IPS-18c (cell line): ENCODE measurements around the gene MCC.
A peak's percentile ranks its signal among the peaks of the same experiment; 100 is the strongest.

Source experiments
- H3K4me3 ChIP-seq: 2 replicates; pipeline ENCODE4 v1.7.0; 2013; ENCODE audit warnings: low read depth, mild to moderate bottlenecking, low read length, moderate library complexity; ENCODE audit not compliant: insufficient read depth
- H3K9me3 ChIP-seq: one replicate; pipeline ENCODE4 v1.6.1; 2013; ENCODE audit warnings: mild to moderate bottlenecking, low read length, moderate library complexity; ENCODE audit not compliant: control insufficient read depth, insufficient read depth

MCC gene

DNA sequence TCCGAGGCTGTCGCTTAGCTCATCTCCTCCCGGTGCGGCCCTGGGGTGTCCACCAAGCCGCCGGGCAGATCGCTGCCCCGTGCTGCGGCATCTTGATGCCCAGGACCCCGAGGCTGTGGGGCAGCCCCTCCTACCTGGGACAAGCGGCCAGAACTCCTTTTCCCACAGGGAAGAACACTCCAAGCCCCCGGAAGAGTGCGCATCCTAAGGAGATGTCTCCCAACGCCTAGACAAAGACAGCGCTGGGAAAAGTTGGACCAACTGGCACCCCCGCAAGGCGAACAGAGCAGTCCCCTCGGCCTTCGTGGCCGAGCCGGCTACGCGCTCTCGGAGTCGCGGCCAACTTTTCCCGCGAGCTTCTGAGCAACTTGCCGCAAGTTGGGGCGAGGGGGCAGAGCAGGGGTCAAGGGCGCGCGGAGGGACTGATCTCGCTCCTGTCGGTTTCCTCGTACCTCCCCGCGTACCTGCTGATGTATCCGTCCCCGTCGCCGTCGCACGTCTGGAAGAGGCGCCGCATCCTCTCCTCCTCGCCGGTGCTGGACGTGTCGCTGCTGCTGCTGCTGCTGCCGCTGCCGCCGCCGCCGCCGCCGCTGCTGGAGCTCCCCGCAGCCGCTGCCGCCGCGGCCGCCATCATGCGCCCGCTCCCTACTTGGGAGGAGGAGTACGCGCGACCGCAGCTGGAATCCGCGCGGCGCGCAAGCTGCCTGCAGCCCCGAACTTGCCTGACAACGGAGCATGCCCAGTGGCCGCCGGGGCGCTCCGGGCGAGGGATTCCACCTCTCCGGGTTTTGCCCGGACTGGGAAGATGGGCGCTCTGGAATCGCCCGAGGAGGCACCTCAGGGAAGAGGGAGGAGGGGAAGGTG is at the start of gene MCC:
TSS of gene MCC (minus strand) at position 673 of the 864 bp plus-strand sequence.
- Histone ChIP-seq H3K9me3 (peaks cover 10% of the 10 kb centered on the region), H3K4me3 (peak within 1 kb of the TSS; percentile 72)

GRCh38 chr5:113531481-113532159 is 43.4 kb upstream of the MCC start:
- Histone ChIP-seq H3K4me3 (no peak overlapping the region), H3K9me3 (no peaks in the 10 kb centered on the region)

DNA sequence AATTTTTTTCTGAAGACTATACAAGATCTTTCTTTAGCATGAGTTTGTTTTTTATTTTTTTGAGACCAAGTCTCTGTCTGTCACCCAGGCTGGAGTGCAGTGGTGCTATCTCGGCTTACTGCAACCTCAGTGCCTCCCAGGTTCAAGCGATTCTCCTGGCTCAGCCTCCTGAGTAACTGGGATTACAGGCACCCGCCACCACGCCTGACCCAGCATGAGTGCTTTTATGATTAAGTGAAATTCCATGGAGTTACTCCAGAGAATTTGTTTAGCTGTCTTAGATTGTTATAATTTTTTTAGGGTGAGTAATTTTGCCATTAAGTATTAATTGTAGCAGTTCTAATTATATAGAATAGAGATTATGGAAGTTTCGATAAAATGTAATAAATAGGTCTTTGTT is 39.5 kb upstream of the MCC start:
- H3K9me3 ChIP-seq = no peaks in the 10 kb centered on the region
- no peak overlapping the region for H3K4me3 ChIP-seq

DNA sequence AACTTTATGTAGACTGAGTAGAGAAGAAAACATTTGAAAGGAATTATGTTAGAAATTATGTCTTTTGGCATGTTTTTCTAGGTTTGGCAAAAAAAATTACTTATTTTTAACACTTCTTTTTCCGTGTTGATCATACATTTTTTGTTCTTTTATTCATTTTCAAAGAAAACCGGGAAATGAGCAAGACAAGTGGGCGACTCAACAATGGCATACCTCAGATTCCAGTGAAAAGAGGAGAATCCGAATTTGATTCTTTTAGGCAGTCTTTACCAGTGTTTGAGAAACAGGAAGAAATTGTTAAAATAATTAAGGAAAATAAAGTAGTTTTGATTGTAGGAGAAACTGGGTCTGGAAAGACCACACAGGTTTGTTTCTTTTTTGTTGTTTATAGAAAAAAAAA is 38.2 kb upstream of the MCC start:
- H3K9me3 ChIP-seq = no peaks in the 10 kb centered on the region
- no peak overlapping the region for H3K4me3 ChIP-seq

- Histone ChIP-seq H3K9me3 (no peaks in the 10 kb centered on the region), H3K4me3 (no peak overlapping the region)
Measured at GRCh38 chr5:113524927-113525326, 36.7 kb upstream of the MCC start.

GRCh38 chr5:113523168-113523567 is 34.9 kb upstream of the MCC start:
- H3K9me3 ChIP-seq = no peaks in the 10 kb centered on the region
- no peak overlapping the region for H3K4me3 ChIP-seq

DNA sequence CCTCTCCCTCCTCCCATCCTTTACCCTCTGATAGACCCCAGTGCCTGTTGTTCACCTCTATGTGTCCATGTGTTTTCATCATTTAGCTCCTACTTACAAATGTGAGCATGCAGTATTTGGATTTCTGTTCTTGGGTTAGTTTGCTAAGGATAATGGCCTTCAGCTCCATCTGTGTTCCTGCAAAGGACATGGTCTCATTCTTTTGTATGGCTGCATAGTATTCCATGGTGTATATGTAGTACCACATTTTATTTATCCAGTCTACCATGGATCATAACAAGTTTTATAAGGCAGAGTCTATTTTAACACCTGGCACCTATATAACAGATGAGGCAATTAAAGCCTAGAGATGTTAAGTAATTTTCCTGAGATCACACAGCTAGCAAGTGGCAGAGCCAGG is 32.6 kb upstream of the MCC start:
- Histone ChIP-seq H3K4me3 (no peak overlapping the region), H3K9me3 (no peaks in the 10 kb centered on the region)

GRCh38 chr5:113520429-113520828 is 32.2 kb upstream of the MCC start:
- no peak overlapping the region for H3K4me3 ChIP-seq
- H3K9me3 ChIP-seq = no peaks in the 10 kb centered on the region

DNA sequence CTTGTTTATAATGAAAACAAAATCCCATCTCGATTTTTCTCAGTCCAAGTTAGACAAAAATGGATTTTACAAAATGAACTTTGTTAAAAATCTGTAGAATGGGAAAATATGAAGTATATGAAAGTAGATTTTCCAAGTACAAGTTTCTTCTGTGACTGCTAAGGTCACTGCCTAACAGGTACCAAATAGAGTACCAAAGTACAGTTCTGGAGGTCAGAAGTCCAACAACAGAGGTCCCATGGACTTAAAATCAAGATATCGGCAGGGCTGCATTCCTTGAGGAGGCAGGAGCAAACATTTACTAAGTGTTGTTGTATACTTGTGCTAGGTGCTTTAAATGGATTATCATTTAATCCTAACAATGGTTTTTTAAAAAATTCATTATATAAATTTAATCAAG is 31.2 kb upstream of the MCC start:
- Histone ChIP-seq H3K9me3 (no peaks in the 10 kb centered on the region), H3K4me3 (no peak overlapping the region)

DNA sequence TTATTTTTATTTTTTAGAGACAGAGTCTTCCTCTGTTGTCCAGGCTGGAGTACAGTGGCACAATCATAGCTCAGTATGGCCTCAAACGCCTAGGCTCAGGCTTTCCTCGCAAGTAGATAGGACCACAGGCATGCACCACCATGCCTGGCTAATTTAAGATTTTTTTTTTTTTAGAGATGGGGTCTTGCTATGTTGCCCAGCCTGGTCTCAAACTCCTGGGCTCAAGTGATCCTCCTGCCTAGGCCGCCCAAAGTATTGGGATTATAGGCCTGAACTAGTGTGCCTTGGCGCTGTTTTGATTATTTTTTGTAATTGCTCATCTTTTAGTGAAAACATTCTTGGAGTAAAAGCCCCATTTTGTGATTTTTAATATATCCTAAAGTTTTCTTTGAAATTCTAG is 30.6 kb upstream of the MCC start:
- H3K4me3 ChIP-seq = no peak overlapping the region
- H3K9me3 ChIP-seq = no peaks in the 10 kb centered on the region

DNA sequence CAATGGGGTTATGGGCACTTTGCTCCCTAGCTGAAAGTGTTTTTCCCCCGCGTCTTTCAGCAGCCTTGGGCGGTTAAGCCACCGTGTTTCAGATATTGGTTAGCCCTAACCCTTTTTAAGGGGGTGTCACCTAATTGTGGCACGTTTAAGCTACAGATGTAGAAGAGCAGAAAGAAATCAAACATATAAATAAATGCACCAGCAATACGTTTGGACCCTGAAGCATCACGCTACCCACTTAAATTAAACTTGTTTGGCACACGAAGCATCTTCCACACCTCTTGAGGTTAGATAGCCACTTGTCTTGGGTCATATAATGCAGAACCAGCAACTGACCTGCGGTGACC is 26.0 kb upstream of the MCC start:
- Histone ChIP-seq H3K4me3 (peak overlapping the region; percentile 91), H3K9me3 (no peaks in the 10 kb centered on the region)

DNA sequence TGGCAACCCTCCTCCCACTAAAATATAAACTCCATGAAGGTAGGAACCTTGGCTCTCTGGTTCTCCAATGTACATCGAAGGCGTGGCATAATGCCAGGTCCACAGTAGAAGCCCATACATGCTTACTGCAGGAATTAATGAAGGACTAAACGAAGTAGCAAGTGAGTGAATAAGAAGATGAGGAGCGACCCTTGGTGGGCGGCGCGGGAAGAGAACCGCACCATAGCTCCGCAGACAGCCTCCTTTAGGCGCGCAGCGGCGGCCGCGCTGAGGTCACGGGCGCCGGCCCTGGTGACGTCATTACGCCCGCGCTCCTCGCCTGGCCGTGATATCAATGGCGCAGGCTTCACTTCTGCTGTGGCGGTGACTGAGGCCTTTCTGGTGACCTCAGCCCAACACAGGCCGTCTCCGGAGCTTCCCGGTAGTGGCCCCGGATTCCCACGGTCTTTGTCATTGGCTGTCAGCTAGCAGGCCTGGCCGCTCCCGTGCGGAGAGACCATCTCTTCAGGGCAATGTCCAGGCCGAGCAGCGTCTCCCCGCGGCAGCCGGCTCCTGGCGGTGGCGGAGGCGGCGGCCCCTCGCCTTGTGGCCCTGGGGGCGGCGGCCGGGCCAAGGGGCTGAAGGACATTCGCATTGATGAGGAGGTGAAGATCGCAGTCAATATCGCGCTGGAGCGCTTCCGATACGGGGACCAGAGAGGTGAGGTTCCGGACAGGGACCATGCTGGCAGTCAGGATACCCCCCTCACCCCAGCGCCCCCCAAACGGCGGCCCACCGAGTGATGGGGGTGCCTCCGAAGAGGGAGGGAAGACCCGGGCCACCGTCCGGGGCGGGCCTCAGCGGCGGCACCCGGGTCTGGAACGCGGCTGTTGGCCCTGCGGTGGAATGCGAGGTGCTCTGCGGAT is 25.4 kb upstream of the MCC start, which contains the start of gene YTHDC2:
TSS of gene YTHDC2 (plus strand) at position 311 of the 905 bp plus-strand sequence. CDS start at position 513, 202 bp downstream.
- H3K9me3 ChIP-seq = no peaks in the 10 kb centered on the region
- peak within 1 kb of the TSS; percentile 91 for H3K4me3 ChIP-seq

- H3K4me3 ChIP-seq = no peak overlapping the region
Measured at GRCh38 chr5:113512341-113512740, 24.1 kb upstream of the MCC start.

GRCh38 chr5:113510836-113511451 is 22.7 kb upstream of the MCC start:
- no peak overlapping the region for H3K4me3 ChIP-seq
- H3K9me3 ChIP-seq = no peaks in the 10 kb centered on the region

More at GRCh38 chr5:113512341-113512740, 24.1 kb upstream of the MCC start:
- H3K9me3 ChIP-seq = no peaks in the 10 kb centered on the region

GRCh38 chr5:113508756-113509155 is 20.5 kb upstream of the MCC start:
- Histone ChIP-seq H3K9me3 (no peaks in the 10 kb centered on the region), H3K4me3 (no peak overlapping the region)

- H3K9me3 ChIP-seq = no peaks in the 10 kb centered on the region
- no peak overlapping the region for H3K4me3 ChIP-seq
Measured at GRCh38 chr5:113507601-113508000, 19.3 kb upstream of the MCC start.

GRCh38 chr5:113505181-113505580 is 16.9 kb upstream of the MCC start:
- Histone ChIP-seq H3K9me3 (no peaks in the 10 kb centered on the region), H3K4me3 (no peak overlapping the region)
